ENCODE data around the gene PLIN5.

The PLIN5 gene

GRCh38 chr19:4557971-4558941 lies 23.2 kb upstream of the PLIN5 start:
- H3K4me2 ChIP-seq, result peak overlapping the region in 10 of 11 experiments; percentile 10 to 93 (median 47); a peak in 15 of 22 replicates
- no peak for TF ChIP-seq Cebpa-rat (IDR thresholded peaks at IDR 0.05)
- peak overlapping the region in 3 of 10 experiments; percentile 36 to 55 (median 42); a peak in 6 of 20 replicates for H3K4me3 ChIP-seq

GRCh38 chr19:4557144-4557970 lies 22.3 kb upstream of the PLIN5 start:
- no peaks in the 10 kb centered on the region for H4K20me1 ChIP-seq
- no peaks in the 10 kb centered on the region for H3K27me3 ChIP-seq
- H3K4me2 ChIP-seq, result peak overlapping the region in 4 of 11 experiments; percentile 53 to 93 (median 85); a peak in 4 of 22 replicates
- peak overlapping the region in 1 of 11 experiments; percentile 42; a peak in 2 of 22 replicates for H3K27ac ChIP-seq
- H3K9ac ChIP-seq, result peak overlapping the region in 1 of 11 experiments; percentile 57; a peak in 2 of 22 replicates
- peak overlapping the region in 2 of 10 experiments; percentile 36 to 55; a peak in 2 of 20 replicates for H3K4me3 ChIP-seq
- TF ChIP-seq Cebpa-rat (IDR thresholded peaks at IDR 0.05), result no peak
- H3K9me3 ChIP-seq (replicated peaks in 1 of 11), result no peaks in the 10 kb centered on the region
- peaks cover 7 to 61% (median 28%) of the 10 kb centered on the region in 10 experiments for H3K4me1 ChIP-seq
- peaks cover 0 to 28% (median 0%) of the 10 kb centered on the region in 11 experiments; a peak in 7 of 22 replicates for H3K36me3 ChIP-seq

More at GRCh38 chr19:4557971-4558941, 23.2 kb upstream of the PLIN5 start:
- peak overlapping the region in 4 of 11 experiments; percentile 42 to 58 (median 48); a peak in 4 of 22 replicates for H3K27ac ChIP-seq
- no peaks in the 10 kb centered on the region for H3K27me3 ChIP-seq
- peak overlapping the region in 4 of 11 experiments; percentile 54 to 73 (median 64); a peak in 7 of 22 replicates for H3K9ac ChIP-seq
- no peaks in the 10 kb centered on the region for H3K9me3 ChIP-seq (replicated peaks in 1 of 11)
- peaks cover 0 to 21% (median 0%) of the 10 kb centered on the region in 11 experiments; a peak in 3 of 22 replicates for H3K36me3 ChIP-seq
- peaks cover 10 to 70% (median 35%) of the 10 kb centered on the region in 10 experiments for H3K4me1 ChIP-seq
- no peaks in the 10 kb centered on the region for H4K20me1 ChIP-seq

GRCh38 chr19:4556597-4557127 lies 21.6 kb upstream of the PLIN5 start:
- no peaks in the 10 kb centered on the region for H3K27me3 ChIP-seq
- H4K20me1 ChIP-seq, result no peaks in the 10 kb centered on the region
- H3K36me3 ChIP-seq, result peaks cover 0 to 34% (median 4%) of the 10 kb centered on the region in 11 experiments; a peak in 7 of 22 replicates
- peaks cover 5 to 54% (median 24%) of the 10 kb centered on the region in 10 experiments for H3K4me1 ChIP-seq
- H3K27ac ChIP-seq, result no peak overlapping the region
- no peak overlapping the region for H3K4me3 ChIP-seq
- H3K4me2 ChIP-seq, result peak overlapping the region in 1 of 11 experiments; percentile 85; a peak in 1 of 22 replicates
- no peak for TF ChIP-seq Cebpa-rat (IDR thresholded peaks at IDR 0.05)
- H3K9me3 ChIP-seq (replicated peaks in 1 of 11), result no peaks in the 10 kb centered on the region
- H3K9ac ChIP-seq, result no peak overlapping the region

GRCh38 chr19:4555657-4556561 lies 20.9 kb upstream of the PLIN5 start:
- Histone ChIP-seq H3K27ac (no peak overlapping the region), H3K9ac (no peak overlapping the region), H3K4me3 (no peak overlapping the region), H3K36me3 (peaks cover 0 to 35% (median 4%) of the 10 kb centered on the region in 11 experiments; a peak in 7 of 22 replicates), H3K4me1 (peaks cover 5 to 46% (median 23%) of the 10 kb centered on the region in 10 experiments), H3K9me3 (replicated peaks in 1 of 11) (no peaks in the 10 kb centered on the region), H4K20me1 (no peaks in the 10 kb centered on the region), H3K4me2 (peak overlapping the region in 2 of 11 experiments; percentile 17 to 23; a peak in 4 of 22 replicates), H3K27me3 (no peaks in the 10 kb centered on the region)
- TF ChIP-seq Cebpa-rat (IDR thresholded peaks at IDR 0.05), result no peak

GRCh38 chr19:4554717-4555116 lies 19.7 kb upstream of the PLIN5 start:
- no peaks in the 10 kb centered on the region for H3K9me3 ChIP-seq (replicated peaks in 1 of 11)
- no peak overlapping the region for H3K4me3 ChIP-seq
- no peak for TF ChIP-seq Cebpa-rat (IDR thresholded peaks at IDR 0.05)
- H3K4me1 ChIP-seq, result peaks cover 4 to 34% (median 15%) of the 10 kb centered on the region in 10 experiments
- no peaks in the 10 kb centered on the region for H3K27me3 ChIP-seq
- H3K9ac ChIP-seq, result no peak overlapping the region
- H3K27ac ChIP-seq, result no peak overlapping the region
- H4K20me1 ChIP-seq, result no peaks in the 10 kb centered on the region
- H3K36me3 ChIP-seq, result peaks cover 0 to 46% (median 4%) of the 10 kb centered on the region in 11 experiments; a peak in 9 of 22 replicates
- H3K4me2 ChIP-seq, result no peak overlapping the region

- Histone ChIP-seq H3K4me2 (no peak overlapping the region), H3K4me3 (no peak overlapping the region), H3K9me3 (replicated peaks in 1 of 11) (no peaks in the 10 kb centered on the region), H3K9ac (no peak overlapping the region), H3K36me3 (peaks cover 0 to 46% (median 4%) of the 10 kb centered on the region in 11 experiments; a peak in 9 of 22 replicates), H4K20me1 (no peaks in the 10 kb centered on the region), H3K27me3 (no peaks in the 10 kb centered on the region), H3K4me1 (peaks cover 0 to 25% (median 6%) of the 10 kb centered on the region in 10 experiments; a peak in 13 of 20 replicates), H3K27ac (no peak overlapping the region)
- no peak for TF ChIP-seq Cebpa-rat (IDR thresholded peaks at IDR 0.05)
These were observed 18.8 kb upstream of the PLIN5 start for GRCh38 chr19:4553775-4554174.

- peaks cover 0 to 46% (median 4%) of the 10 kb centered on the region in 11 experiments; a peak in 9 of 22 replicates for H3K36me3 ChIP-seq
These were observed 18.2 kb upstream of the PLIN5 start for GRCh38 chr19:4553092-4553695.

More at GRCh38 chr19:4553092-4553695, 18.2 kb upstream of the PLIN5 start:
- Histone ChIP-seq H3K4me2 (no peak overlapping the region), H3K27ac (no peak overlapping the region), H3K4me3 (no peak overlapping the region), H3K9ac (no peak overlapping the region), H4K20me1 (no peaks in the 10 kb centered on the region), H3K4me1 (peaks cover 0 to 21% (median 5%) of the 10 kb centered on the region in 10 experiments; a peak in 12 of 20 replicates), H3K27me3 (no peaks in the 10 kb centered on the region), H3K9me3 (replicated peaks in 1 of 11) (no peaks in the 10 kb centered on the region)
- TF ChIP-seq Cebpa-rat (IDR thresholded peaks at IDR 0.05), result no peak

All from BLaER1 treated with 17β-estradiol and CSF1 and Interleukin-3, amounts not matched to agents 10 nM and 100 nM (cell line).